Stimulated activated CD8-positive, alpha-beta memory T cell treated with anti-CD3 and anti-CD28 coated beads, Interleukin-15, amount 100 ng/mL, for 24 hours (primary cell): ENCODE results near the gene SHISAL2A.

ENCODE experiments used
- DNase-seq: peaks from one replicate; pipeline ENCODE4 v3.0.0-alpha.2; 2020; ENCODE audit warnings: low read depth

The SHISAL2A gene

DNA sequence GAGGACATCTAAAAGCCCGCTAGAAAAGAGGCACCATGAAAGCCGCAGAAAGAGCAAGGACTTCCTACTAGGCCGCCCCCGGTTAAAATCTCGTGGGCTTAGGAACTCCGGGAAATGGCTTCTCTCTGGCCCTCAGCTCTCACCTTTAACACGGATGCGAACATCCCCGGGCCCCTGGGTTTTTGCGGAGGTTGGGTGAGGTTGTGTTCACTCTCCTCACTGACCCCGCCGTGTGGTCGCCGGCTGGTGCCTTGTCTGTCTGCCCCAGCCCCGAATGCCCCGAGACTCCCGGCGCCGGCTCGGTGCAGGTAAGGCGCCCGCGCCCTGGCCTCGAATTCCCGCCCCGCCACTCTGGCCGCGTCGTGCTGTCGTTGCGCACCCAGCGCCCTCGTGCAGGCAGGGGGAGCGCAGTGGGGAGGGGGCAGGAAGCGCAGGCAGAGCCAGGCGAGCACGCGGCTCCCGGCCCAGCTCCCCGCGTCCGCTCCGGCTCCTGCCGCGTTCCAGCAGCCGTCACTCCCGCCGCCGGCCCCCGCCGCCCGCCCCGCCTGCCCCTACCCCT, at the start of gene SHISAL2A:
SHISAL2A (plus strand) TSS at position 437 of the 559 bp plus-strand sequence. CDS start 326 bp downstream, outside the sequence.
- peak; percentile 18 for DNase-seq

DNA sequence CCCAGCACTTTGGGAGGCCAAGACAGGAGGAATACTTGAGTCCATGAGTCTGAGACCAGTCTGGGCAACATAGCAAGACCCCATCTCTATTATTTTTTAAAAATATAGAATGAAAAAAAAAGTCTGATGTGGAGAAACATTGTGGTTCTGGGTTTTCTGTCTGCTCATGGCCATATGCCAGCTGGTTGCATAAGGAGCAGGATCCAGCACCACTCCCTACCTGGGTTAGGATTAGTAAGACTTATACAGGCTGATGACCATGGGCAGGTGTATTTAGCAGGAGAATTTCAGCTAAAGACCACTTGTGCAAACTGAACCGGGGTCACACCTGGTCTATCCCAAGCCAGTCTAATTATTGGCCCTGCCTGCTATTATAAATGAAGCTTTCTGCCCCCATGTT, 47.5 kb upstream of the SHISAL2A start:
- DNase-seq: no peak

DNA sequence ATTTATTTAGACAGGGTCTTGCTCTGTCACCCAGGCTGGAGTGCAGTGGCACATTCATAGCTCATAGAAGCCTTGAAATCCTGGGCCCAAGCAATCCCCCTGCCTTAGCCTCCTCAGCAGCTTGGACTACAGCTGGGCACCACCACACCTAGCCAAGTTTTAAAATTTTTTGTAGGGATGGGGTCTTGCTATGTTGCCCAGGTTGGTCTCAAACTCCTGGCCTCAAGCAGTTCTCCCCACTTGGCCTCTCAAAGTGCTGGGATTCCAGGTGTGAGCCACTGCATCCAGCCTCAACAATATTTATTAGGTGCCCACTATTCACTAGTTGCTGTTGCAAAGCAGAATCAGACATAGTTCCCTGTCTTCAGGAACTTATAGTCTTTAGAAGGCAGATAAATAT, 44.9 kb upstream of the SHISAL2A start:
- no peak for DNase-seq

DNA sequence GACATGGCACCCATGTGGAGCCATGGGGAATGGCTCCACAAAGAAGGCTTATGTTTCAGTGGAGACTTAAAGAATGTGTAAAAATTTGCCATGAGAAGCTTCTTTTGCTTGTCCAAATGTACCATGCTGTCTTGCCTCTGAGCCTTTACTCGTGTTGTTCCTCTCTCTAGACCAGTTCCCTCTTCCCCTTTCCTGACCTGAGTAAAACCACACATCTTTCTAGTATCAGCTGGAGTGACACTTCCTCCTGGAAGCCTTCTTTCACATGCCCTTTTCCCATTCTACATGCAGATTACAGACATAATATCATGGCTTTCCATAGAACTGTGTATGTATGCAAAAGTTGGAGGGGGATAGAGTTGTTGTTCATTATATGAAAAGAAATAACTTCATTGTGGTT, 44.4 kb upstream of the SHISAL2A start:
- DNase-seq: no peak

DNA sequence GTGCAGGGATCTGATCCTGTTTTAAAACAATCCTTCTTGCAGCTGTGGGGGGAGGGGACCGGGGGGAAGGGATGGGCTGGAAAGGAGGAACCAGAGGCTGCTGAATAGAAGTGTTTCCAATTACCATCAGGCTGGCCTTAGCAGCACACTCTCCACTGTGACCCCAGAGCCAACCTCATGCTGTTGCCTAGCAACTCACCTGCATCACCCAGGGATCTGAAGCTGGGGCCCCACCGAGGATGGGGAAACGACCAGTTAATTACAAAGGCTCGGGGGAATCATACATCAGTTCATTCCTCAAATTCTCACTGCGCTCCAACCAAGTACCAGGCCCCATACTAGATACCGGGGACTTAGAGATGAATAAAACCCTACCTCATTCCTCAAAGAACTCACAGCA, 42.7 kb upstream of the SHISAL2A start:
- DNase-seq: no peak

DNA sequence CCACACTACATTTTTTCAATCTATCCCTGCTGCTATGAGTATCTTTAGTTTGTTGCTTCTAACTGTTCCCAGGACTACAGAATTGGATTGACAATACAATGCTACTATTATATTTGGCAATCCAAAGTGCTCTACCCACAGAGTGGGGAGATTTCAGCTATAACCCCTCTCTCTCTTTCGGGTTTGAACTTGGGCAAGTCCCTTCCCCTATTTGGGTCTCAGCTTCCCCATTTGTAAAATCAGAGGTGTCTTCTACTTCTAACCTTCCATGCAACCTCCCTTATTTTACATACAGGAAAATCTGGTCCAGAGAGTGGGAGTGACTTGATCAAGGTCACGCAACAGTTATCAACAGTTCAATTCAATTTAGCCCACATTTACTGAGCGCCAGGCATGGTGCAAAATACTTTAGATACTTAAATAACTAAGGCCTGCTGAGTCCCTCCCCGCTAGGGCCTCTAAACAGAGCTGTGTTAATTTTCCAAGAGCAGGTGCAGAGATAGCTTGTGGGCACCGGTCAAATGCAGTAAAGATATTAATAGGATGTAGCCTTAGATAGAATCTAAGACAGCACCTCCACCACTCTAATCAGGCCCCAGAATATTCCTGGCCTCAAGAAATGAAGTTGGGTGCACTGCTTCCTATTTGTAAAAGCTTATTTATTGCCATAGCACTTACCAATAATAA, 40.2 kb upstream of the SHISAL2A start:
- DNase-seq: no peak

DNA sequence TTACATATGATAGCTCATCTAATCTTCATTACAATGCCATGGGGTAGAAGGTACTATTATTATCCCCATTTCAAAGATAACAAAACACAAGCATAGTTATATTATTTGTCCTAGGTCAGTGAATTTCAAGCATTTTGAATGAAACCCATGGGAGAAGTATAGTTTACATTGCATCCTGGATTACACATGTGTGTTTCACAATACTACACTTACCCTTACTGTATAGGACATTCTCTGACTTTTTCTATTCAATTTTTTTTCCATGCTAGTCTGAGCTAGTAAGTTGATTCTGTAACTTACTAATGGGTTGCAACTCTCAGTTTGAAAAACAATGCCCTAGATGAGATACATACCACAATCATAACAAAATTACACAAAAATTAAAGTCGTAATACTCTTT, 39.5 kb upstream of the SHISAL2A start:
- no peak for DNase-seq

DNA sequence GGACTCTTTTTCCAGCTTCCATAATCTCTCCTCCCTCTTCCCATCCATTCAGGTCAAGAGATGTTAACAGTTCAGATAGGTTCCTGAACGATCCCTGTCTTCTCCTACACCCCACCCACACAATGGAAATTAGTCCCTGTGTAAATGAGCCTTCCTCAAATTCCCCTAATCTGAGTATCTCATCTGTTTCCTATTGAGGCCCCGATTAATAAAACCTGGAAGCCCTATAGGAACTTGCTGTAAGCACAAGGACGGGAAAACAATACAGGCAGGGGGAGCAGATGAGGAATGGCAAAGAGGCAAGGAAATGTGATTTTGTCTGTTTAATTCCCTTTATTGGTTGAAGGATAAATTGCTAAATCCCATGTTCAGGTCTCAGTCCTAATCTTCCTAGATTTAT, 37.9 kb upstream of the SHISAL2A start:
- no peak for DNase-seq

DNA sequence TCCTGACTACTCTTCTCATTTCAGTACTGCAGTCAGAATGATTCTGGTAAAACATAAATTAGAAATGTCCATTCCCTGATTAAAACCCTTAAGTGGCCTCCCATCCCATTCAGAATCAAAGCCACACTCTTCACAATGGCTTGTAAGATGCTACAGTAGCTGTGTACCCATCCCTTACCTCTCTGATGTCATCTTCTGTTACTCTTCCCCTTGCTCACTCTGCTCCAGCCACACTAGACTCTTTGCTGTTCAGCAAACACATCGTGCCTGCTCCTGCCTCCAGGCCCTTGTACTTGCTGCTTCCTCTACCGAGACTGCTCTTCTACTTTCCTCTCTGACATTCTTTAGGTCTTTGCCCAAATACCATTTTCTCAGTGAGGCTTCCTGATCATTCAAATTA, 35.1 kb upstream of the SHISAL2A start:
- DNase-seq: no peak

DNA sequence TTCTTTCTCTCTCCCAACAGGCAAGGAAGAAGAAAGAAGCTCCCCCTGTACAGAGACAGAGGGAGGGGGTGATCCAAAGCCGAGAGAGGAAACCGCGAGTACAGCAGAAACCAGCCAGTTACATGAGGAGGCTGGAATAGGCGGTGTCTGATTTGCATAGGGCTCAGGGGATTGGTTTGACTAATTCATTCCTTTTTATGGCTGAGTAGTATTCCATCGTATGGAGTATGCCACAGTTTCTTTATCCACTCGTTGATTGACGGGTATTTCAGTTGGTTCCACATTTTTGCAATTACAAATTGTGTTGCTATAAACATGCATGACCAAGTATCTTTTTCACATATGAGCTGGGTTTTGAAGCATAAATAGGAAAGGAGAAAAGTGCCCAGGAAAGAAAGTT, 34.2 kb upstream of the SHISAL2A start:
- DNase-seq: no peak

DNA sequence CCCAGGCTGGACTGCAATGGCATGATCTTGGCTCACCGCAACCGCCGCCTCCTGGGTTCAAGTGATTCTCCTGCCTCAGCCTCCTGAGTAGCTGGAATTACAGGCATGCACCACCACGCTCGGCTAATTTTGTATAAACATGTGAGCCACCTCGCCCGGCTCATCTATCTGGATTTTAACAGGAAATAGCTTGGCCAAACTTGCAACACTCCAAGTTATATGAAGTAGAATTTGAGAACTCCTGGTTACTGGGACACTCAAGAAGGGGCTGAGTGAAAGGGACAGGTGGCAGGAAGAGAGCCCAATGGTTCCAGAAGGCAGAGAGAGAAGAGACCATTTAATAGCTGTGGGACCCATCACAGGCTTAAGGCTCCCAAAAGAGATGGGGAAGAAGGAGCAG, 33.7 kb upstream of the SHISAL2A start:
- DNase-seq: no peak

DNA sequence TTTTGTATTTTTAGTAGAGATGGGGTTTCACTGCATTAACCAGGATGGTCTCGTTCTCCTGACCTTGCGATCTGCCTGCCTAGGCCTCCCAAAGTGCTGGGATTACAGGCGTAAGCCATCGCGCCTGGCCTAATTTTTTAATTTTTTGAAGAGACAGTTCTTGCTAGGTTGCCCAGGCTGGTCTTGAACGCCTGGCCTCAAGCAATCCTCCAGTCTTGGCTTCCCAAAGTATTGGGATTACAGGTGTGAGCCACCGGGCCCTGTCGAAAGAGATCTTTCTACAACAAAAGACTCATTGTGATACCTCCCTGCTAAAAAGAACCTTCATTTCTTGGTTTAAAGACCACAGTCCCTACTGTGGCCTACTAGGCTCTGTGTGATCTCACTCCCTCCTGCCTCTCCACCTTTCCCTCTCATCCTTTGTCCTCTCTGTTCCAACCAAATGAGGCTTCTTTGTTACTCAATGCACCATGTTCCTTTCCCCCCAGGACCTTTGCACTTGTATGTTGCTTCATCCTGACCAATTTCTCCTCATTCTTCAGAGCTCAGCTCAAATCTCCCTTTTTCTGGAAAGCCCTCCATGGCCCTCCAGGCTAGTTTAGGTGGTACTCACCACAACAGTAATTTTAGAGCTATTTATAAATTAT, 32.3 kb upstream of the SHISAL2A start:
- no peak for DNase-seq

DNA sequence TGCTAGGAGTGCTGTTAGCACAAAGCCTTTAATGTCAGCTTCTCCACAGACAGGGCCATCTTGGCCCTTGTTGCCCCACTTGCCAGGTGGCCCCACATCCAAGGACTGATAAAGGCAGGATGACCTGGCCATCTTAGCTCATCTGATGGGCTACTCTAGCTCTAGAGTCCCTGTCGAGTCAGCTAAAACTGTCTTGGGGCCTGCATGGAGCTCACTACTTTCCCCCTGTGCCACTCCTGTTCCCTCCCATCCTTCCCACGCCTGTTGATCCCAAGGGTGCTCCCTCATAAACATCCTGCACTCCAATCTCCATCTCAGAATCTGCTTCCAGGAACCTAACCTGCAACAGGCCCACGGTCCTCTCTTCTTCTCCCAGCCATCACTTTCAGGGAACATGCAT, 31.4 kb upstream of the SHISAL2A start:
- no peak for DNase-seq

DNA sequence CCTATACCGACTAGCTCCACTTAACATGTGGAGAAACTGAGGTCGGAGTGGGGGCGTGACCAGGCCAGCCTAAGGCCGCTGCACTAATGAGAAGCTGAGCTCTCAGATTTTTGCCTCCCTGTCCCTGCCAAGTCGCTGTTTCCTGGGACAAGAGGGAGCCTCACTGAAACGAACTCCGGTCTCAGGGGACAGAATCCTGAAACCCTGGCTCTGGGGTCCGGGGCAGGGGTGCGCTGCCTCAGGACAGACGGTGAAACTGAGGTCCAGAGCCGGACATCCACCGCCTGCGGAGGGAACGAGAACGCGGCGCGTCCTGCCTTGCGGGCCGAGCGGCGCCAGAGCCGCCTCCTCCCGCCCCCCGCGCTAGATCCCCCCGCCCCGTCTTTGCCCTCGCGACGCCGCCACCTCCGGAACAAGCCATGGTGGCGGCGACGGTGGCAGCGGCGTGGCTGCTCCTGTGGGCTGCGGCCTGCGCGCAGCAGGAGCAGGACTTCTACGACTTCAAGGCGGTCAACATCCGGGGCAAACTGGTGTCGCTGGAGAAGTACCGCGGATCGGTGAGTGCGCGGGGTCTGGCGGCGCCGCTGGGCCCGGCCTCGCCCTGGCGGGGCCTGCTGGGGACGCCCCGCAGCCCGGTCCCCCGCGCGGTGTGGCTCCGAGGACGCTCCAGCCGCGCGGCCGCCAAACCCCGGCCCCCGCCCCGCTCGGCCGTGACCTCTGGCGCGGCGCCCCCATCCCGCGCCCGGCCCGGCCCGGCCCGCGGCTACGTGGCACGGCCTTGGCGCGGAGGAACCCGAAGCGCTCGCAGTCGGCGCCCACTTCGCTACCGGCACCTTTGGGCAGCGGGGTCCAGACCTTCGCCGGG, 30.7 kb upstream of the SHISAL2A start, which contains the start of gene GPX7:
GPX7 (plus strand) TSS at position 381 of the 865 bp plus-strand sequence; CDS start at position 420, 39 bp downstream.
- DNase-seq: peak; percentile 29

DNA sequence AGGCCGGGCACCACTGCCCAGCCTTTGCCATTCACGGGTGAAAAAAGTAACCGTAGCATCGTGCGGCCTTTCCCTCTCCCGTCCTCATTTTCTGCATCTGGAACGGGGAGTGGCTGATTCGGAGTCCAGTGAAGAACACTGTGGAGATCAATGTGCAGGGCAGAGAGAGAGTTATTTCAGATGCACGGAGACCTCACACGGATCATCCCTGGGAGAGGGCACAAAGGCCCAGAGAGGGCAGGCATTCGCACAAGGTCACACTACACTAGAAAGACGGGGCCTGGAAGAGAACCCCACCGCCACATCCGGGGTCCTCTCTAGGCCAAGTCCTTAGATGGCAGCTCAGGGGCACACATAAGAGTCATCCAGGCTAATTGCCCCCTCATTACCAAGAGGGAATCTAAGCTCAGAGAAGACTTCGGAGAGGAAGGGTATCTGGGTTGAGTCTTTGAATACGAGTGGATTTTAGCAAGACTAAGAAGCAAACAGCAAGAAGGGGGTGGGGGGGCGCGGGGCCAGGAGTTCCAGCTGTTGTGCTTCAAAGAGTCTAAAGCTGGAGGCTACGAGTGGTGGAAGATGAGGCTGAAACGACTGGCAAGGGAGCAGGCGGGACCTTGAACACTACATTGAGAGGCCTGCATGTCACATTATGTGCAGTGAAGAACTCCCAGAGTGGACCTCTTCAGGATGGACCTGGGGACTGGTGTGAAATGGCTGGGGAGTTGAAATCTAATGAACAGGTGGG, 29.9 kb upstream of the SHISAL2A start:
- DNase-seq: no peak

DNA sequence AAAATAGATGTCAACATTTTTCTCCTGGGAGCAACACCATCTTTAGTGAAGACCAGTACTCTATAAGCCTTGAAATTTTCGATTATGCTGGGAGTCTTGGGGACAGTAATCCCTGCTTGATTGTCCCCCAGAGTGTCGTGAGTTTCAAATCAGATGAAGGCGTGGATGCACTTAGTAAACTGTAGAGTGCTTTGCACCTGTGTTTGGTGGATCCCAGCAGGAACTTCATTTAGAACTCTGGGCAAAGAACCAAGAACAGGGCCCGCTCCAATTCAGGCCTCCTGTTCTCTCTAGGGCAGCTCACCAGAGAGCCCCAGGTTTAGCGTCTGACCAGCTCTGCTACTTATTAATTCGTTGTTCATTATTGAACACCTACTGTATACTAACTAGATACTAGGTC, 29.3 kb upstream of the SHISAL2A start:
- no peak for DNase-seq

DNA sequence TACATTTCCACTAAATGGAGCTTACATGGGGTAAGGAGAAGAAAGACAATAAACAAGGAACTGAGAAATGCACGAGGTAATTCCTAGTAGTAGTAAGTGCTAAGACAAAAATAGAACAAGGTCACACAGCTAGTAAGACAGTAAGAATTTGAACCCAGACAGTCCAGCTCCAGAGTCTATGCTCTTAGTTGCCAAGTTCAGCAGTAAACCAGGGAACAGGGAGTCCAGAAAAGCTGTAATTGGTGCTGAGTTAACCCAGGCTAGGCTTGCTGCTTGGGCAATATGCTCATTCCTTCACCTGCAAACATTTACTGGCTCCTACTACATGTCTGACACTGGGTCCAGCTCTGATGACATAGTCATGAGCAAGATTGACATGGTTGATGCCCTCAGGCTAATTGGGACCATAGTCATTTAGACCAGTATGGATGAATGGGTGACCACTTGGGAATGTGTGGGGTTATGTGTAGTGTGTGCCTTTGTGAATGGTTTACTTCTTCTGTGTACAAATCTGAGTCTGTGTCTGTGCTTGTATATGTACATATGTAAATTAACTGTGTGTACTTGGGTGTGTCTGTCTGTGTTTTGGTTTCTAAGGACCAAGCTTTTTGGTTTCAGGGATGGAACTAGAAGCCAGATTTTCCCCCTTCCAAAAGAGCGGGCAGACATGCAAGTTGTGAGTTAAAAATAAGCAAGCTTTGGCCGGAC, 28.8 kb upstream of the SHISAL2A start:
- no peak for DNase-seq

DNA sequence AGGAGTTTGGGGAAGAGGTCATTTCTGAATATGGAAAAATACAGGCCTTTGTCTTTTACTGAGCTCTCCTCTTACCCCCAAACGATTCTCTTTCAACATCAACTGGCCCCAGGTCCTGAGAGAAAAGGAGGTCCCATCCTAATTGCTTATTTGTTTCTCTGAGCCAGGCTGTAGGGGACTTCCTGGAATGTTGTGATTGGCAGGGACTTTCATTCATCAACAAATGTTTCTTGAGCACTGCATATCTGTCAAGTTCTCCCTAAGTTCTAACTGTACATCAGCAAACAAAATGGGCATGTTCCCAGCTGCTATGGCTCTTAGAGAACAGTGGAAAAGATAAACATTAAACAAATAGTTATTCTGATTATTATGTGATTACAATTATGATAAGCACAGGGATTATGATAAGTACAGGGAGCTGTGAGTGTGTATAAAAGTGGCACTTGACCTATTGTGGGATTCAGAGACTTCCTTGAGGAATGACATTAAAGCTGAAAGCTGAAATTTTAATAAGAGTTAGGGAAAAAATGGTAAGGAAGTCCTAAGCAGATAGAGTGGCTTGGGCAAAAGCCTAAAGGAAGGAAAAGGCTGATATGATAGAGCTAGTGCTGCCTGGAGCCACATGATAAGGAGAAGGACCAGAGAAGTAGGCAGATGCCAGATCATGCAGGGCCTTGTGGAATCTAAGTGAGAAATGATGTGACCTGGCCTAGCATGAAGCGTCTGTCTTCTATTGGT, 19.2 kb upstream of the SHISAL2A start:
- DNase-seq: no peak

DNA sequence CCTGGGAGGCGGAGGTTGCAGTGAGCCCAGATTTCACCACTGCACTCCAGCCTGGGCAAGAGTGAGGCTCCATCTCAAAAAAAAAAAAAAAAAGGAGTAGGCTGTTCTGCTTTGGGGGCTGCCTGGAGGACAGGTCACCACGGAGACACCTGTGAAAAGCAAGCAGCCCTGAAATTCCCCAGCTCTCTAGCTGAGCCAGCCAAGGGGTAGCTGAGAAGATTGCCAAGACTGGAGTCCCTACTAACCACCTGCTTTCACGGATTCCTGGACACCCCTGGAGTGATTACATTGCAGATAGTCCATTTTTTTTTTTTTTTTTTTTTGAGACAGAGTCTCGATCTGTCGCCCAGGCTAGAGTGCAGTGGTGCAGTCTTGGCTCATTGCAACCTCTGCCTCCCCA, 18.3 kb upstream of the SHISAL2A start:
- no peak for DNase-seq

DNA sequence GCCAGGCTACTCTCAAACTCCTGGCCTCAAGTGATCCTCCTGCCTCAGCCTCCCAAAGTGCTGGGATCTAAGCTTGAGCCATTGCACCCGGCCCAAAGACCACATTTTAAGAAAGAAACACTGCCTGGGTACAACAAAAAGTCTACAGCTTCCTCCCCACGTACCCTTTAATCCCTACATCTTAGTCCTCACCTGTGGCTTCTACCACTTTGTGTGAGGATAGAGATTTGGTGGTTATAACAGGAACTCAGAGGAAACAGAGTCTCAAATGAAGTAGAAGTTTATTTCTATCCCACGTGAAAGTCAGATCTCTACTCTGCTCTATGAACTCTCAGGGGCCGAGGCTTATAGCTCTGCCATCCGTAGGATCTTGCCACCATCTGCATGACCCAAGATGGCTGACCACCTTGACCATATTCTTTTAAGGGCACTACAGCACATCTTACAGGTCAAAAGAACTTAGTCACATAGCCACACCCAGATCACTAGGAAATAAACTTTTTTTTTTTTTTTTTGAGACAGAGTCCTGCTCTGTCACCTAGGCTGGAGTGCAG, 17.4 kb upstream of the SHISAL2A start:
- DNase-seq: no peak
